Measurements from ENCODE around the gene TUBB4B.
"Not testable (repeated sequence)": the region's sequence is repeated elsewhere in the genome, so short reads cannot be mapped to it uniquely, and the experiment has no call there.

TUBB4B gene

GRCh38 chr9:137251490-137252268 is 10.6 kb downstream of the TUBB4B start:
- no peak for DNase-seq (ENCODE audit: low spot score)

GRCh38 chr9:137252555-137253506 is 11.7 kb downstream of the TUBB4B start:
- no peak for DNase-seq (ENCODE audit: low spot score)

- no peak for DNase-seq (ENCODE audit: low spot score)
These were observed 12.9 kb downstream of the TUBB4B start for GRCh38 chr9:137253717-137254623.

GRCh38 chr9:137254624-137255447 is 13.7 kb downstream of the TUBB4B start, which contains the start of gene NELFB:
Gene NELFB, plus strand, starts transcription at chr9:137255327.
- peak; percentile 95 for DNase-seq (ENCODE audit: low spot score)

- peak; percentile 37 for DNase-seq (ENCODE audit: low spot score)
These were observed 14.5 kb downstream of the TUBB4B start for GRCh38 chr9:137255448-137256114.

- DNase-seq (ENCODE audit: low spot score): no peak
These were observed 15.3 kb downstream of the TUBB4B start for GRCh38 chr9:137256362-137256761.

GRCh38 chr9:137256856-137257255 is 15.8 kb downstream of the TUBB4B start:
- no peak for DNase-seq (ENCODE audit: low spot score)

GRCh38 chr9:137262173-137262908 is 21.3 kb downstream of the TUBB4B start:
- not testable (repeated sequence) for DNase-seq (ENCODE audit: low spot score)

- no peak for DNase-seq (ENCODE audit: low spot score)
These were observed 21.8 kb downstream of the TUBB4B start for GRCh38 chr9:137262909-137263285.

- DNase-seq (ENCODE audit: low spot score): no peak
These were observed 22.4 kb downstream of the TUBB4B start for GRCh38 chr9:137263506-137263905.

- no peak for DNase-seq (ENCODE audit: low spot score)
These were observed 23.0 kb downstream of the TUBB4B start for GRCh38 chr9:137264067-137264466.

- DNase-seq (ENCODE audit: low spot score): no peak
These were observed 24.5 kb downstream of the TUBB4B start for GRCh38 chr9:137265496-137266161.

GRCh38 chr9:137266162-137266527 is 25.1 kb downstream of the TUBB4B start:
- no peak for DNase-seq (ENCODE audit: low spot score)

- no peak for DNase-seq (ENCODE audit: low spot score)
These were observed 25.7 kb downstream of the TUBB4B start for GRCh38 chr9:137266585-137267453.

- no peak for DNase-seq (ENCODE audit: low spot score)
These were observed 26.9 kb downstream of the TUBB4B start for GRCh38 chr9:137267933-137268355.

- DNase-seq (ENCODE audit: low spot score): no peak
These were observed 27.6 kb downstream of the TUBB4B start for GRCh38 chr9:137268538-137269201.

- no peak for DNase-seq (ENCODE audit: low spot score)
These were observed 28.2 kb downstream of the TUBB4B start for GRCh38 chr9:137269231-137269772.

Measured in activated CD4-positive, alpha-beta T cell treated with anti-CD3 and anti-CD28 coated beads, Interleukin-2, Interleukin-4, amounts not matched to agents 100 ng/mL and 50 ng/mL, durations not matched to agents 16 hours and 8 hours (primary cell).